Neural cell (in vitro differentiated cells): Measurements from ENCODE around the gene ITPR2. TPM values are rescaled to one million over a fixed set of nuclear protein-coding genes. Genes with fewer than 3 reads are reported as not detected.

Experiments used
- H2AFZ ChIP-seq: fragments of 200-600, 300-800 bp; sonication (generic), shearing (Covaris generic); 2 replicates; pipeline ENCODE4 v1.6.0; 2014; ENCODE audit warnings: low read depth, mild to moderate bottlenecking, antibody characterized with exemption, low read length, moderate library complexity
- H3F3A ChIP-seq: fragments of 200-600 bp; shearing (Covaris generic); 2 replicates; pipeline ENCODE4 v1.6.1; 2016; ENCODE audit warnings: mild to moderate bottlenecking, moderate library complexity, mixed read lengths, antibody characterized with exemption, low read length; ENCODE audit not compliant: insufficient read depth, poor library complexity, severe bottlenecking
- H3K27ac ChIP-seq: fragments of 200-600, 300-800 bp; sonication (generic), shearing (Covaris generic); 2 replicates; pipeline ENCODE4 v1.5.1; 2014; ENCODE audit warnings: mild to moderate bottlenecking, low read length, moderate library complexity
- H3K27me3 ChIP-seq: fragments of 300-800, 200-600 bp; sonication (generic), shearing (Covaris generic); 2 replicates; pipeline ENCODE4 v1.6.0; 2014; ENCODE audit warnings: mild to moderate bottlenecking, low read depth, low read length, moderate library complexity; ENCODE audit not compliant: insufficient read depth
- H3K36me3 ChIP-seq: fragments of 300-800, 200-600 bp; sonication (generic), shearing (Covaris generic); 2 replicates; pipeline ENCODE4 v1.5.1; 2014; ENCODE audit warnings: mild to moderate bottlenecking, antibody characterized with exemption, low read length, moderate library complexity; ENCODE audit not compliant: insufficient read depth
- H3K4me2 ChIP-seq: fragments of 300-800, 200-600 bp; sonication (generic), shearing (Covaris generic); 2 replicates; pipeline ENCODE4 v1.6.0; 2014; ENCODE audit warnings: mild to moderate bottlenecking, low read length
- H3K4me3 ChIP-seq: fragments of 300-800, 200-600 bp; sonication (generic), shearing (Covaris generic); 2 replicates; pipeline ENCODE4 v1.5.1; 2014; ENCODE audit warnings: mild to moderate bottlenecking, low read length, moderate library complexity
- H3K79me2 ChIP-seq: fragments of 200-600 bp; shearing (Covaris generic); replicated peaks from 2 replicates; pipeline ENCODE4 v1.6.0; 2014; ENCODE audit warnings: mild to moderate bottlenecking, low read length, moderate library complexity; ENCODE audit not compliant: insufficient read depth
- H3K9ac ChIP-seq: fragments of 300-800, 200-600 bp; sonication (generic), shearing (Covaris generic); 2 replicates; pipeline ENCODE4 v1.6.1; 2016; ENCODE audit warnings: mild to moderate bottlenecking, low read length, mixed read lengths
- H3K9me2 ChIP-seq: fragments of 200-600 bp; shearing (Covaris generic); 2 replicates; pipeline ENCODE4 v1.6.1; 2016; ENCODE audit warnings: mild to moderate bottlenecking, low read length, mixed read lengths; ENCODE audit not compliant: insufficient read depth
- H3K9me3 ChIP-seq: fragments of 200-600, 300-800 bp; sonication (generic), shearing (Covaris generic); 2 replicates; pipeline ENCODE4 v1.6.1; 2016; ENCODE audit warnings: mild to moderate bottlenecking, mixed run types, low read length, moderate library complexity, mixed read lengths
- H4K20me1 ChIP-seq: fragments of 200-600 bp; shearing (Covaris generic); 2 replicates; pipeline ENCODE4 v1.6.1; 2016; ENCODE audit warnings: mild to moderate bottlenecking, mixed run types; ENCODE audit not compliant: insufficient read depth
- CTCF ChIP-seq: fragments of 450-650 bp; IDR thresholded peaks from 2 replicates; pipeline ENCODE4 v1.5.1; 2014; ENCODE audit warnings: antibody characterized with exemption, mild to moderate bottlenecking, moderate library complexity; ENCODE audit not compliant: poor library complexity, severe bottlenecking
- EP300 ChIP-seq: fragments of 450-650 bp; conservative IDR thresholded peaks from 2 replicates; pipeline ENCODE4 v1.6.1; 2014; ENCODE audit warnings: antibody characterized with exemption, mild to moderate bottlenecking, moderate library complexity; ENCODE audit not compliant: poor library complexity, severe bottlenecking
- EZH2 ChIP-seq: fragments of 200-600, 300-800 bp; shearing (Covaris generic), sonication (generic); IDR thresholded peaks from 2 replicates; pipeline ENCODE4 v1.6.1; 2014; ENCODE audit warnings: antibody characterized with exemption, low read length, borderline replicate concordance, mild to moderate bottlenecking; ENCODE audit not compliant: insufficient read depth, poor library complexity, severe bottlenecking
- MXI1 ChIP-seq: fragments of 450-650 bp; conservative IDR thresholded peaks from 2 replicates; pipeline ENCODE4 v1.6.1; 2014; ENCODE audit warnings: antibody characterized with exemption, mild to moderate bottlenecking; ENCODE audit not compliant: poor library complexity, severe bottlenecking
- POLR2AphosphoS5 ChIP-seq: IDR thresholded peaks from 2 replicates; pipeline ENCODE4 v1.6.1; 2012
- RAD21 ChIP-seq: fragments of 450-650 bp; conservative IDR thresholded peaks from 2 replicates; pipeline ENCODE4 v1.6.1; 2014; ENCODE audit warnings: antibody characterized with exemption, mild to moderate bottlenecking, moderate library complexity
- SMC3 ChIP-seq: fragments of 450-650 bp; conservative IDR thresholded peaks from 2 replicates; pipeline ENCODE4 v1.6.1; 2014; ENCODE audit warnings: antibody characterized with exemption, mild to moderate bottlenecking, moderate library complexity; ENCODE audit not compliant: poor library complexity
- TAF1 ChIP-seq: IDR thresholded peaks from 2 replicates; pipeline ENCODE4 v1.6.1; 2012; ENCODE audit warnings: low read depth
- polyA plus RNA-seq: library from polyadenylated mRNA; depleted of rRNA; stranded (reverse); fragments of >200 nt; gene quantifications from 2 replicates; pipeline ENCODE4 v1.2.3, GENCODE V29; 2014
- TF ChIP-seq, protein P1 (sequence below): IDR thresholded peaks from 2 replicates; pipeline ENCODE4 v1.6.1; 2012; ENCODE audit warnings: borderline replicate concordance

ITPR2 gene
- polyA plus RNA-seq, 1 donor from 2014 or later = 2.0 TPM

- H4K20me1 ChIP-seq = no peaks in the 10 kb centered on the region
- no peaks in the 10 kb centered on the region for H3K9me3 ChIP-seq
- H3K4me2 ChIP-seq = no peak overlapping the region
- H3K79me2 ChIP-seq = no peaks in the 10 kb centered on the region
- H3K9me2 ChIP-seq = no peaks in the 10 kb centered on the region
- H3K27me3 ChIP-seq = no peaks in the 10 kb centered on the region
- no peak overlapping the region for H3K9ac ChIP-seq
- TF ChIP-seq TAF1 (no peak), EZH2 (no peak), MXI1 (no peak), RAD21 (no peak), POLR2AphosphoS5 (no peak), EP300 (no peak)
- TF ChIP-seq, protein P1, sequence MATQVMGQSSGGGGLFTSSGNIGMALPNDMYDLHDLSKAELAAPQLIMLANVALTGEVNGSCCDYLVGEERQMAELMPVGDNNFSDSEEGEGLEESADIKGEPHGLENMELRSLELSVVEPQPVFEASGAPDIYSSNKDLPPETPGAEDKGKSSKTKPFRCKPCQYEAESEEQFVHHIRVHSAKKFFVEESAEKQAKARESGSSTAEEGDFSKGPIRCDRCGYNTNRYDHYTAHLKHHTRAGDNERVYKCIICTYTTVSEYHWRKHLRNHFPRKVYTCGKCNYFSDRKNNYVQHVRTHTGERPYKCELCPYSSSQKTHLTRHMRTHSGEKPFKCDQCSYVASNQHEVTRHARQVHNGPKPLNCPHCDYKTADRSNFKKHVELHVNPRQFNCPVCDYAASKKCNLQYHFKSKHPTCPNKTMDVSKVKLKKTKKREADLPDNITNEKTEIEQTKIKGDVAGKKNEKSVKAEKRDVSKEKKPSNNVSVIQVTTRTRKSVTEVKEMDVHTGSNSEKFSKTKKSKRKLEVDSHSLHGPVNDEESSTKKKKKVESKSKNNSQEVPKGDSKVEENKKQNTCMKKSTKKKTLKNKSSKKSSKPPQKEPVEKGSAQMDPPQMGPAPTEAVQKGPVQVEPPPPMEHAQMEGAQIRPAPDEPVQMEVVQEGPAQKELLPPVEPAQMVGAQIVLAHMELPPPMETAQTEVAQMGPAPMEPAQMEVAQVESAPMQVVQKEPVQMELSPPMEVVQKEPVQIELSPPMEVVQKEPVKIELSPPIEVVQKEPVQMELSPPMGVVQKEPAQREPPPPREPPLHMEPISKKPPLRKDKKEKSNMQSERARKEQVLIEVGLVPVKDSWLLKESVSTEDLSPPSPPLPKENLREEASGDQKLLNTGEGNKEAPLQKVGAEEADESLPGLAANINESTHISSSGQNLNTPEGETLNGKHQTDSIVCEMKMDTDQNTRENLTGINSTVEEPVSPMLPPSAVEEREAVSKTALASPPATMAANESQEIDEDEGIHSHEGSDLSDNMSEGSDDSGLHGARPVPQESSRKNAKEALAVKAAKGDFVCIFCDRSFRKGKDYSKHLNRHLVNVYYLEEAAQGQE = no peak
- no peaks in the 10 kb centered on the region for H3K36me3 ChIP-seq
- H3K4me3 ChIP-seq = no peak overlapping the region
- H2AFZ ChIP-seq = no peak overlapping the region
- no peak overlapping the region for H3K27ac ChIP-seq
- no peaks in the 10 kb centered on the region for H3F3A ChIP-seq
Observed at GRCh38 chr12:26668847-26669246, 164.1 kb downstream of the ITPR2 start.

DNA sequence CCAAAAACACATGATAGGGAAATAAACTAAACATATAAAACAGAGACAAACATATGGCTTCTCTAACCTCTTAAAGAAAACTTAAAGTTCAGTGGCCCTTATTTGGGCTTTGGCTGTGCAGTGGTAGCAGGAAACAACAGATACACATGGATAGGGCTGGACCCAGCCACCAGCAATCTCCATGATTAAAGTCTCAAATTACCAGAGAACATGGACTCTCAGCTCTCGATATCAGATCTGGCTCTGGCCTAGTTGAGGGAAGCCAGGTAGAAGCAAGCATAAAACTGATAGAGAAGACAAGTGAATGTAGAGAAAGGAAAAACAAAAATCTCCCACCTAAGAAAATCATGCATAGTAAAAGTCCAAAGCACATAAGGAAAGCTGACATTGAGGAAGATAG lies 164.8 kb downstream of the ITPR2 start:
- TF ChIP-seq EP300 (no peak), CTCF (no peak), MXI1 (no peak), TAF1 (no peak), EZH2 (no peak), POLR2AphosphoS5 (no peak), RAD21 (no peak), SMC3 (no peak)
- TF ChIP-seq, protein P1 = no peak
- Histone ChIP-seq H3K27ac (no peak overlapping the region), H3K36me3 (no peaks in the 10 kb centered on the region), H3K27me3 (no peaks in the 10 kb centered on the region), H3K79me2 (no peaks in the 10 kb centered on the region), H3K4me3 (no peak overlapping the region), H3F3A (no peaks in the 10 kb centered on the region), H3K9me3 (no peaks in the 10 kb centered on the region), H3K9ac (no peak overlapping the region), H2AFZ (no peak overlapping the region), H3K9me2 (no peaks in the 10 kb centered on the region), H3K4me2 (no peak overlapping the region), H4K20me1 (no peaks in the 10 kb centered on the region)
